Ovary (tissue), 9 donors: ENCODE measurements around the gene ARHGAP22. TPM values are rescaled to one million over a fixed set of nuclear protein-coding genes. Genes with fewer than 3 reads are reported as not detected.

Experiments
- DNase-seq, 5 donors: peaks; one replicate each; pipeline ENCODE4 v3.0.0-alpha.2; 2019 to 2020
- H3K27ac ChIP-seq, 2 donors: fragments of 200-600 bp; one replicate each; pipeline versions ENCODE4 v1.5.1 to v1.8.0; 2019 to 2022
- H3K27me3 ChIP-seq: fragments of 200-600 bp; one replicate; pipeline ENCODE4 v1.8.0; 2022
- H3K36me3 ChIP-seq: fragments of 200-600 bp; sonication (generic); one replicate; pipeline ENCODE4 v1.5.1; 2019
- H3K4me1 ChIP-seq: one replicate; pipeline ENCODE4 v1.8.1; 2013; ENCODE audit warnings: mild to moderate bottlenecking, moderate library complexity; ENCODE audit not compliant: insufficient read depth
- H3K4me3 ChIP-seq: fragments of 200-600 bp; sonication (generic); one replicate; pipeline ENCODE4 v1.5.1; 2017
- H3K9me3 ChIP-seq, 2 donors: fragments of 200-600 bp in 1 of 2; sonication (generic) in 1 of 2; one replicate each; pipeline versions ENCODE4 v1.5.1 to v1.8.1; 2013 to 2019; ENCODE audit warnings: mild to moderate bottlenecking in 1 of 2, moderate library complexity in 1 of 2
- CTCF ChIP-seq, 3 donors: fragments of 450-650 bp in 2 of 3; fragments of 200-600 bp in 1 of 3; IDR thresholded peaks; one replicate each; pipeline versions ENCODE4 v1.5.1 to v1.8.0; 2016 to 2022; ENCODE audit warnings: antibody characterized with exemption in 3 of 3, mild to moderate bottlenecking in 1 of 3
- EP300 ChIP-seq: sonication (generic); formaldehyde crosslinking; IDR thresholded peaks from one replicate; pipeline ENCODE4 v1.6.1; 2017; ENCODE audit warnings: antibody characterized with exemption
- POLR2A ChIP-seq: fragments of 450-650 bp; IDR thresholded peaks from one replicate; pipeline ENCODE4 v1.6.1; 2017; ENCODE audit warnings: antibody characterized with exemption, mild to moderate bottlenecking, moderate library complexity
- WGBS, 3 donors: extraction: QIAGEN DNeasy Blood & Tissue Kit in 1 of 3; methylation state at CpG; one replicate each; pipeline versions ENCODE4 v1.1.5 to v1.1.7; 2013 to 2017; 5-methylcytosine and 5-hydroxymethylcytosine counted together
- intact Hi-C, 4 donors: fragments of 100-400 bp; cut with DNase I; formaldehyde crosslinking; loops; one replicate each; pipeline versions ENCODE4 v1.11.0 to v1.15.1; 2022 to 2023
- polyA plus RNA-seq, 2 donors: library from polyadenylated mRNA; stranded (reverse); fragments of 200-250 nt in 1 of 2; fragments of 350-450 nt in 1 of 2; fragmentation: Illumina TruSeq in 1 of 2; extraction: RNeasy Lipid Tissue Mini Kit (QIAGEN cat#74804) in 1 of 2; gene quantifications; one replicate each; pipeline ENCODE4 v1.2.3, GENCODE V29; 2013 to 2014
- total RNA-seq, 7 donors: library from RNA; depleted of rRNA in 2 of 7; stranded (reverse); fragments of >200 nt in 2 of 7; fragmentation: NEBNext Ultra II Directional in 3 of 7; extraction: Animal tissue kit (Norgen Biotek cat#: 25700) in 3 of 7; gene quantifications; one replicate each; pipeline versions ENCODE4 v1.1.0 to v1.2.4, GENCODE V29; 2016 to 2023
- donor health status: DM: no; HTN: no; CAD: no; lungs with moderate emphysema.
- donor health status: DM: no; HTN: no; CAD: no.
- donor health status: Bipolar disorder and iron deficiency.
- donor health status: DM: yes; HTN: yes; CAD: no.
- donor health status: DM: no; HTN: no; CAD: no.
- donor health status: DM: yes; HTN: yes; CAD: no.

Gene ARHGAP22
- total and polyA plus RNA-seq, 9 donors, result 3.9 to 14.3 (median 5.7) TPM

GRCh38 chr10:48406204-48406603 is 198.7 kb downstream of the ARHGAP22 start:
- TF ChIP-seq POLR2A (no peak), EP300 (no peak), CTCF (IDR thresholded peaks at IDR 0.05) (no peak)

GRCh38 chr10:48404646-48405045 is 200.2 kb downstream of the ARHGAP22 start:
- Histone ChIP-seq H3K9me3 (no peaks in the 10 kb centered on the region), H3K36me3 (no peaks in the 10 kb centered on the region), H3K4me3 (no peak overlapping the region), H3K4me1 (no peaks in the 10 kb centered on the region), H3K27me3 (no peaks in the 10 kb centered on the region), H3K27ac (no peak overlapping the region)
- no peak for DNase-seq
- intact Hi-C loops, result no loop called here
- no peak for TF ChIP-seq POLR2A
- TF ChIP-seq CTCF (IDR thresholded peaks at IDR 0.05), result no peak
- no peak for TF ChIP-seq EP300
- WGBS, 3 donors, result 93 to 95% (median 95%) methylated on average over 4 of the region's 4 CpGs

More at GRCh38 chr10:48406204-48406603, 198.7 kb downstream of the ARHGAP22 start:
- Histone ChIP-seq H3K27me3 (no peaks in the 10 kb centered on the region), H3K36me3 (no peaks in the 10 kb centered on the region), H3K27ac (no peak overlapping the region), H3K4me3 (no peak overlapping the region), H3K4me1 (no peaks in the 10 kb centered on the region), H3K9me3 (no peaks in the 10 kb centered on the region)
- intact Hi-C loops, result no loop called here
- 64 to 99% (median 78%) methylated on average over 3 of the region's 3 CpGs for WGBS, 3 donors
- DNase-seq, result no peak

GRCh38 chr10:48400850-48401220 is 204.0 kb downstream of the ARHGAP22 start:
- no peak for TF ChIP-seq POLR2A
- TF ChIP-seq CTCF (IDR thresholded peaks at IDR 0.05), result no peak
- TF ChIP-seq EP300, result no peak
- H3K9me3 ChIP-seq, result no peaks in the 10 kb centered on the region
- intact Hi-C loops, result no loop called here
- no peak overlapping the region for H3K27ac ChIP-seq
- H3K4me1 ChIP-seq, result peaks cover 6% of the 10 kb centered on the region
- no peak overlapping the region for H3K4me3 ChIP-seq
- H3K36me3 ChIP-seq, result no peaks in the 10 kb centered on the region
- WGBS, 3 donors, result 58 to 80% (median 69%) methylated on average over 1 of the region's 1 CpG
- no peak for DNase-seq
- no peaks in the 10 kb centered on the region for H3K27me3 ChIP-seq

GRCh38 chr10:48400129-48400849 is 204.6 kb downstream of the ARHGAP22 start:
- Histone ChIP-seq H3K27ac (no peak overlapping the region), H3K9me3 (no peaks in the 10 kb centered on the region), H3K4me3 (no peak overlapping the region), H3K36me3 (no peaks in the 10 kb centered on the region), H3K4me1 (peaks cover 6% of the 10 kb centered on the region), H3K27me3 (no peaks in the 10 kb centered on the region)
- WGBS, 3 donors, result 41 to 67% (median 66%) methylated on average over 3 of the region's 3 CpGs
- TF ChIP-seq POLR2A, result no peak
- TF ChIP-seq EP300, result no peak
- TF ChIP-seq CTCF (IDR thresholded peaks at IDR 0.05), result no peak
- DNase-seq, result no peak
- intact Hi-C loops, result no loop called here
